ENCODE results near the gene ELAVL1. TPM values are rescaled to one million over a fixed set of nuclear protein-coding genes. Genes with fewer than 3 reads are reported as not detected.

ELAVL1 gene
- total and polyA plus RNA-seq, 2 experiments from 2014 or later, result 81.6 to 143 TPM

DNA sequence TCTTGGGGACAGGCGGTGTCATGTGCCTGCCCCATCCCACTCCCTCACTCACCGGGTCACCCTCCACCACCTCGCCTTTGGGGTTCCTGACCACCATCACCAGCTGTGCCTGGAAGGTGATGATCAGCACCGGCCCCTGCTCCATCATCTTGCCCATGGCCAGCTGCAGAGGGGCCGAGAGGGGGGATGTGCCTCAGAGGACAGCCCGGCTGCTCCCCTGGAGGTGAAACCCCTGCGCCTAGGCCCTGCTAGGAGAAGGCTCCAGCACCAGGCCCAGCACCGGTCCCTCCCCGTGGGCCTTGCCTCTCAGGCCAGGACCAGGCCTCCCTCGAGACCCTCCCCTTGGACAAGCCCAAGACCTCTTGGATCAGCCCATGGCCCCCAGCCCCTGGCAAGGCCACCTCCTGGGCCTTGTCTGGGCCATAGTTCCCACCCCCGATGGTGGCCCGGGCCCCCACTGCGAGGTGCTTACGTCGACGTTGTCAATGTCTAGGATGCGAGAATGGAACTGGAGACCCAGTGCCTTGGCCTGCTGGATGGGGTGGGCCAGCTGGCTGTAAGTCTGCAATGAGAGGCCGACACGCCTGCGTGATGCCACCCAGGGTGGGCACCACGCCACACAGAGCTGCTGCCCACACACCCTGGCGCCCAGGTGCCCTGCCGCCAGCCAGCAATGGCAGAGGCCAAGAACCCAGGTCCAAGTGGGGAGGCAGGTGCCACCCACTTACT lies 77.7 kb downstream of the ELAVL1 start (continued):
- TF ChIP-seq, protein P1, sequence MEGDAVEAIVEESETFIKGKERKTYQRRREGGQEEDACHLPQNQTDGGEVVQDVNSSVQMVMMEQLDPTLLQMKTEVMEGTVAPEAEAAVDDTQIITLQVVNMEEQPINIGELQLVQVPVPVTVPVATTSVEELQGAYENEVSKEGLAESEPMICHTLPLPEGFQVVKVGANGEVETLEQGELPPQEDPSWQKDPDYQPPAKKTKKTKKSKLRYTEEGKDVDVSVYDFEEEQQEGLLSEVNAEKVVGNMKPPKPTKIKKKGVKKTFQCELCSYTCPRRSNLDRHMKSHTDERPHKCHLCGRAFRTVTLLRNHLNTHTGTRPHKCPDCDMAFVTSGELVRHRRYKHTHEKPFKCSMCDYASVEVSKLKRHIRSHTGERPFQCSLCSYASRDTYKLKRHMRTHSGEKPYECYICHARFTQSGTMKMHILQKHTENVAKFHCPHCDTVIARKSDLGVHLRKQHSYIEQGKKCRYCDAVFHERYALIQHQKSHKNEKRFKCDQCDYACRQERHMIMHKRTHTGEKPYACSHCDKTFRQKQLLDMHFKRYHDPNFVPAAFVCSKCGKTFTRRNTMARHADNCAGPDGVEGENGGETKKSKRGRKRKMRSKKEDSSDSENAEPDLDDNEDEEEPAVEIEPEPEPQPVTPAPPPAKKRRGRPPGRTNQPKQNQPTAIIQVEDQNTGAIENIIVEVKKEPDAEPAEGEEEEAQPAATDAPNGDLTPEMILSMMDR (conservative IDR thresholded peaks at IDR 0.05; ENCODE audit: low read depth in 2 of 2), result no peak
- TF ChIP-seq ZNF331 (CRISPR knock-in tag; IDR thresholded peaks at IDR 0.05; ENCODE audit: low read depth) (no peak), NANOG (IDR thresholded peaks at IDR 0.05; ENCODE audit: borderline replicate concordance) (no peak), JUNB (IDR thresholded peaks at IDR 0.05; ENCODE audit: unreplicated experiment) (no peak), EZH2phosphoT487 (IDR thresholded peaks at IDR 0.05; ENCODE audit: unreplicated experiment) (no peak), STAT1 (IDR thresholded peaks at IDR 0.05; ENCODE audit: unreplicated experiment) (no peak), POLR2AphosphoS5 (IDR thresholded peaks at IDR 0.05; ENCODE audit: low read depth) (no peak)

DNA sequence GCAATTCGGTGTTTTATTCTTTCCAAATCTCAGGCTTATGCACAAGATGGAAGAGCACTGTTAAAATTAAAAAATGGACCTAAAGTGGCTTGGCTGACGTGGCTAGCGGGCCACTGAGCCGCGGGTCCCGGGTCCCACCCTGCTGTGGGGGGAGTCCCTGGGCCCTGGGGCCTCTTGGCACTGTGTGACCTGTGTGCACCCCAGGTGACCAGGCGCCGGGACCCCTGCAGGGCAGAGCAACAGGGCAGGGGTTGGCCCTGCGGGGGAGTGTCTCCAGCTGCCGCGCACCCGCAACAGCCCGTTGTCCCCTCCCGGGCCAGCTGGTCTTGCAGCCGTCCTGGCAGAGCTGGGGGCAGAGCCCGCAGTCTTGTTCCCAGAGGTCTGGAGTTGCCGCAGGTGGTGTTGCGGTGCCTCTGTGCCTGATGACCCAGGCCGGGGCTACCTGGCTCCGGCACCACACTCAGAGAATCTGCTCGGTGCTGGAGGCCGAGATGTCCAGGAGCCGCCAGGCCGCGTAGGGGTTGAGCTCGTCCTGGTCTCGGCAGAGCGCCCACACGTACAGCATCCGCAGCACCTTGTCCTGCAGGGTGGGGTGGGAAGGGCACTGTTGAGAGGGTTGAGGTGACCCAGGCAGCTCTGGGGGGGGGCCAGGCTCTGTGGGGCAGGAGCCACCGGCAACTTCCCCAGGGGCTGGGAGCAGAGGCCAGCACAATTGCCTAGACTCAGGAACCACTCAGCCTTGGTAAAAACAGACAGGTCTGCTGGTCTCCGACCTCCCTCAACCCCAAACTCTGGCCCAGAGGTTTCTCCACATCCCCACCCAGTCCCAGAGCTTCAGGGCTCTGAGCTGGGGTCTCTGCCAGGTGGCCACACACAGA lies 78.5 kb downstream of the ELAVL1 start:
- H3K27me3 Mint-ChIP-seq (ENCODE audit: insufficient read depth, low read depth, poor library complexity), result peaks cover 21% of the 10 kb centered on the region
- no peak overlapping the region for H3K27ac ChIP-seq (ENCODE audit: low read depth)
- ATAC-seq, result no peak
- peaks cover 4% of the 10 kb centered on the region; the same call in 1 of the 2 replicates for H3K4me1 ChIP-seq (ENCODE audit: insufficient read depth)
- H3K36me3 ChIP-seq (ENCODE audit: insufficient read depth), result no peaks in the 10 kb centered on the region; the same call in 1 of the 2 replicates
- H3K4me1 Mint-ChIP-seq, result peaks cover 4% of the 10 kb centered on the region
- peak overlapping the region; percentile 78 for H3K4me3 Mint-ChIP-seq
- H4K20me1 ChIP-seq (replicated peaks; ENCODE audit: insufficient read depth), result peaks cover 6% of the 10 kb centered on the region; the same call in 1 of the 2 replicates
- peak overlapping the region; percentile 57; the same call in 1 of the 2 replicates for H3K4me3 ChIP-seq
- H3K36me3 Mint-ChIP-seq (ENCODE audit: low read depth), result peaks cover 34% of the 10 kb centered on the region
- H3K27me3 ChIP-seq (ENCODE audit: insufficient read depth), result no peaks in the 10 kb centered on the region
- H3K27ac Mint-ChIP-seq, result peak overlapping the region; percentile 56; the same call in 1 of the 2 replicates
- no peak overlapping the region for H2AFZ ChIP-seq
- no peaks in the 10 kb centered on the region for H3K79me2 ChIP-seq (replicated peaks; ENCODE audit: insufficient read depth)
- DNase-seq (ENCODE audit: low spot score), result no peak
- H3K9me3 Mint-ChIP-seq, result no peaks in the 10 kb centered on the region
- peak overlapping the region; percentile 90; the same call in 1 of the 2 replicates for H3K4me2 ChIP-seq
- no peaks in the 10 kb centered on the region for H3K9me2 ChIP-seq (ENCODE audit: insufficient read depth)
- peaks cover 26% of the 10 kb centered on the region for H3F3A ChIP-seq (replicated peaks; ENCODE audit: low read depth)
- TF ChIP-seq, protein P2, sequence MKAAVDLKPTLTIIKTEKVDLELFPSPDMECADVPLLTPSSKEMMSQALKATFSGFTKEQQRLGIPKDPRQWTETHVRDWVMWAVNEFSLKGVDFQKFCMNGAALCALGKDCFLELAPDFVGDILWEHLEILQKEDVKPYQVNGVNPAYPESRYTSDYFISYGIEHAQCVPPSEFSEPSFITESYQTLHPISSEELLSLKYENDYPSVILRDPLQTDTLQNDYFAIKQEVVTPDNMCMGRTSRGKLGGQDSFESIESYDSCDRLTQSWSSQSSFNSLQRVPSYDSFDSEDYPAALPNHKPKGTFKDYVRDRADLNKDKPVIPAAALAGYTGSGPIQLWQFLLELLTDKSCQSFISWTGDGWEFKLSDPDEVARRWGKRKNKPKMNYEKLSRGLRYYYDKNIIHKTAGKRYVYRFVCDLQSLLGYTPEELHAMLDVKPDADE (IDR thresholded peaks at IDR 0.05), result no peak
- TF ChIP-seq STAT1 (IDR thresholded peaks at IDR 0.05; ENCODE audit: unreplicated experiment), result no peak
